ENCODE data around the gene PHLPP1.
"Not testable (repeated sequence)": the region's sequence is repeated elsewhere in the genome, so short reads cannot be mapped to it uniquely, and the experiment has no call there.

PHLPP1 gene

DNA sequence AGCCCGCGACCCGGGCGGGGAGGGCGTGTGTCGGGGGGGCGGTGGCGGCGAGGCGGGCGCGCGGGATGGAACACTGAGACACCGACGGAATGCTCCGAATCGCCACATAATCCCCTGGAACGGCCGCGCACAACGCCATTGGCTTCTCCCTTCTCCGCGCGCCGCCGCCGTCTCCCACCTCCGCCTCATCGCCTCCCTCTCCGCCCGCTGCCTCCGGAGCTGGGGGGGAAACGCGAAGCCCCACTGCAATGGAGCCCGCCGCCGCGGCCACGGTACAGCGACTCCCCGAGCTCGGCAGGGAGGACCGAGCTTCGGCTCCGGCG lies at the start of gene PHLPP1:
TSS of gene PHLPP1 (plus strand) at position 106 of the 323 bp plus-strand sequence. CDS start at position 249, 143 bp downstream.
- no peak for DNase-seq

DNA sequence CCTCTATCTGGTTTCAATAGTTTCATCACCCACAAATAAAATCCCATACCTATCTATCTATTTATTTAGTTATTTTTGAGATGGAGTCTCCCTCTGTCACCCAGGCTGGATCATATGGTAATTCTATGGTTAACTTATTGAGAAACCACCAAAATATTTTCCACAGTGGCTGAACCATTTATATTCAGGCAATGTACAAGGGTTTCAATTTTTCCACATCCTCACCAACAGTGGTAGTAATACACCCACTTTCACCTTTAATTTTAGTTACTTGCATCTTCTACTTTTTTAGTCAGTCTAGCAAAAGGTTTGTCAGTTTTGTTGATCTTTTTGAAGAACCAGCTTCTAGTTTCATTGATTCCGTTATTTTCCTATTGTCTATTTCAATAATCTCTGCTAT lies 46.1 kb upstream of the PHLPP1 start:
- DNase-seq, result no peak

DNA sequence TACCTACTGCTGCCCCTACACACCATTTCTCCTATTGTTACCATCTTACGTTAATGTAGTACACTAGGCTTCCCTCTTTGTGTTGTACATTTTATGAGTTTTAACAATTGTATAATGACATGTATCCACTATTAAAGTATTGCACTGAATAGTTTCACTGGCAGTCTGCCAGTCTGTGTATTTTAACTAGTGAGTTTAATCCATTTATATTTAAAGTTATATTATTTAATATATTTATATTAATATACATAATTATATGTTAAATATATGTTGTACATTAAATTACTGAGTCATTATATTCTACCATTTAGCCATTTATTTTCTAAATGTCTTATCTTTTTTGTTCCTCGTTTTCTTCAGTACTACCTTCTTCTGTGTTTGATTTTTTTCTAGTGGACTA lies 44.8 kb upstream of the PHLPP1 start:
- no peak for DNase-seq

DNA sequence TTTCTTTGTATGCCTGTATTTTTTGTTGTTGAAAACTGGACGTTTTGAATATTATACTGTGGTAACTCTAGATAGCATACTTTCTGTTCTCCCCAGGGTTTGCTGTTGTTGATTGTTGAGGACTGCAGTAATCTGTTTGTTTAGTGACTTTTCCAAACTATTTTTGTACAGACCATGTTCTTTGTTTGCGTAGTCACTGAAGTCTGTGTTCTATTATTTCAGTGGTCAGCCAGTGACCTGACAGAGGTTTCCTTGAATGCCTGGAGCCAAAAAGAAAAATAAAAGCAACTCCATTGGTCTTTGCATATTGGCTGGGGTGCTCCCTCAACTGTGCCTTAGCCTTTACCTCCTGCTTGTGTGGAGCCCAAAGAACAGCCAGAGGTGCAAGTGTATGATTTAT lies 42.7 kb upstream of the PHLPP1 start:
- DNase-seq, result no peak

- no peak for DNase-seq
Measured at GRCh38 chr18:62678847-62679485, 36.4 kb upstream of the PHLPP1 start.

DNA sequence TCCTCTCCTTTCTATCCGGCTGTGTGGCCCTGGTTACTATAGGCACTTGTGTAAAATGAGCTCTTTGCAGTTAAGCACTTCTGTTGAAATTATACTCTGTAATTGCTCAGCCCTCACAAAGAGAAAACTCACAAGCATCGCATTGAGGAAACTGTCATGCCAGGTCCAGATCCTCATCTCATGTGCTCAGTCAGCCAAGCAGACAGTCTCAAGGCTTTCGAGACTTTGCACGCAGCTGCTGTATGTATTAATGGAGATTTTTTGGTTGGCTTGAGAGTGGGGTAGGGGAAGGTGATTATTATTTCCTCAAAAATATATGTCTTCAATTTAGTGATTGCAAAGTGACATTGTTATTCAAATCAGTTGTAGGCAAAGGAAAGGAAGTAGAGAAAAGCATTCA lies 33.0 kb upstream of the PHLPP1 start:
- DNase-seq, result no peak

DNA sequence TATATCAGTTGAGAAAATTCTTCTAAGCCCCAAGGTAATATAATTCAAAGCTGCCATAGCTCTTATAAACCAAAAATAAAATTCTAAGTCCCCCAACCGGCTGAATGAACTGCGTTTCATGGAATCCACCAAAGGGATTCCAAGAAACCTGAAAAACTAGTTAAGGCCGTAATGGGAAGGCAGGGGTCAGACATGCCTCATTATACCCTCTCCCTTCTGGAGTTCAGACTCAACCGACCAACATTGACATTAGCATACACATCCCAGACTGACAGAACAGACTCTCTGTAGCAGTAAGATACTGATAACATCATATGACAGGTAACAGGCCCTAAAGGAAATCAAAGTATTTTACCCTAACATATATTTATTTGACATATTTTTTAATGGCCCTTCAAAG lies 31.4 kb upstream of the PHLPP1 start:
- DNase-seq, result no peak

DNA sequence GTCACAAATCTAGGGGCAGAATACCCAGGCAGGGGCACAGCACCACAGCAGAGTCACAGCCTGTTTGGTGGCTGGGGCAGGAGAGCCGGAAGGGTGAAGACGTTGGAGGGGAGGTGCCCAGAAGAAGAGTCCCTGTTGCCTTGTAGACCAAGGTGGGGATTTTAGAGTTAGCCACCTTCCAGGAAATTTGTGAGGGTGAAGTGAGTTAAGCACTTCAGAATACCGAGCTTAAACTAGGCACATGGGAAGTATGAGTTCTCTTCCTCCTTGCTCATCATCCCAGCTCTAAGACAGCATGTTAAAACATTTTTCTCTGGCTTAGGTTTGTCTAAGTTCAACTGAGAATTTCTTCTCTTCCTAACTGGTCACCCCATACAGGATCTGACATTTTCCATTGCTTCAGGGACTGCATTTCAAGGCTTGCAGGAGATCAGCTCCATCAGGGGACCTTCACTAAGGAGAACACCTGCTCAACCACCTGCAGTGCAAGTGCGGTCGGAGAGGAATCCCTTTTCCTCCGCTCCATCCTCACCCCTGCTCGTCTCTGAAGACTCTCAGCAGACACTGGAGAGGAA lies 26.5 kb upstream of the PHLPP1 start:
- no peak for DNase-seq

DNA sequence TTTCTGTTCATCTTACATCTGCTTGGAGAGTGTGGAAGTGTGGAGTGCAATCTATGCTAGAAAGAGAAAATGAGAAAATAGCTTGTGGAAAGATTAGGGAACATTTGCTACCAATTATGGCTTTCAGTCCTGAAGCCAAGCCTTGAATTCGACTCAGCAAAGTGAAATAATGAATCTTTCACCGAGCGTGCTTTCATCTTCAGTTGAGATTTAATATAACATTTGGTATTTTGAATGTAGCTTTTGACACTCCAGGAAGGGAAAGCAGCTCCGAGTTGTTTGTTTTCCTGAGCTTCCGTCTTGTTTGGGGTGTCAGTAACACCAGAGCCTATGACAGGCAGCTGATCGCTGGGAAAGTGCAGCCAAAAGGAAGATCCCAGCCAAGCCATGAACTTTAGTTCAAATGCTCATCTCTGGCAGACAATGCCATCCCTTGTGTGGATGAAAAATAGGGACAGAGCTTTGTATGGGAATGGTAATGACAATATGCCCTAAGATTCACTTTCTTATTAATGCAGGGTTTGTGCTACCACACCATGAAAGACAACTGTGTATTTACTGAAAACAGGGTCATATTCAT lies 25.0 kb upstream of the PHLPP1 start:
- DNase-seq, result no peak

- DNase-seq, result no peak
Measured at GRCh38 chr18:62693659-62694058, 21.7 kb upstream of the PHLPP1 start.

GRCh38 chr18:62697636-62698035 lies 17.7 kb upstream of the PHLPP1 start:
- DNase-seq, result no peak

GRCh38 chr18:62702259-62702658 lies 13.1 kb upstream of the PHLPP1 start:
- no peak for DNase-seq

- not testable (repeated sequence) for DNase-seq
Measured at GRCh38 chr18:62706879-62707278, 8.5 kb upstream of the PHLPP1 start.

GRCh38 chr18:62709908-62710307 lies 5.4 kb upstream of the PHLPP1 start:
- not testable (repeated sequence) for DNase-seq

DNA sequence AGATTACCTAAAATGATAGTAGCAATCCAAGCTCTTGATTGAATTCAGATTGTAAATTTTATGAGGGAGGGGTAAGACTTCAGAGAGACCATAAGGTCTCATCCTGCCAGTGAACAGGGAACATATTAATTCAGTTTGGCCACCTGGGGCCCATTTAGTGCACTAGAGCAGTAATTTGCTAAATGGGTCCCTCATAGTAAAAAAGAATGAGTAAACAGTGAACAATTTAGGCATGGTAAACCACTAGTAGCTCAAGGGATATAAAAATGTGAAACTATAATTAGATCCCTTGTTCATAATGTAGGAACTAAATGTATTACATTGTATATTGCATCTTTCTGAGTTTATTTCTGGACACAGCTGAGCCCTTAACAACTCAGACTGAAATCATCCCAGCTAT lies 4.9 kb upstream of the PHLPP1 start:
- no peak for DNase-seq

- no peak for DNase-seq
Measured at GRCh38 chr18:62711781-62712180, 3.6 kb upstream of the PHLPP1 start.

- no peak for DNase-seq
Measured at GRCh38 chr18:62713651-62714247, 1.6 kb upstream of the PHLPP1 start.

DNA sequence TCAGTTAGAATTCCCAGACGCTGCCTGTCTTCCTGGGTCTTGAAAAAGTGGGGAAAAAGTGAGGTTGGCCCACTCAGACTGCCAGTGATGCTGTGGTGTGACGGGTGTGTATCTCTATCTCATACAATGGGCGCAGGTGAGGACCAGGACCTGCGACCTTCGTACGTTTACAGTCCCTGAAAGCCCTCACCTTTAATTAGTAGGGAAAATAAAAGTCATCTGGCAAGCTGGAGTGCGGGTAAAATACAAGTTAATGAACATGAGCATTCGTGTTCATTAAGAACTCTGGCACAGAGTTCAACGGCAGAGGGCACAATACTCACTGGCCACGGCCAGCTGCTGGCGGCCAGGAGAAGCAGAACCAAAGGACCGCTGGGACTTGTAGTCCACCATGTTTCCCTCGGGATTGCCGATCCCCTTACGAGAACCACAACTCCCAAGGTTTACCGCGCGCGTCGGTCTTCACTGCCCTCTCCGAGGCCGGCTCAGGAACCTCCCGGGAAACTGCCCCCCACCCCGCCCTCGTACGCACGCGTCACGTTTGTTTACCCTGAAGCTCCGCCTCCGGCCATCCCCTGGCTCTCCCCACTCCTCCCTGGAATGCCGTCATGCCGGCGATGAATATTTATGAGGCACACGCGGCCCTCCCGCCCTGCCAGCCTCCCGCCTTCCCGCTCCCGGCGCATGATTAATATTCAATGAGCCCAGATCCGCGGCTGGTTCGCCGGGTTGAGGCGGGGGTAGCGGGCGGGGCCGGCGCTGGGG lies 488 bp upstream of the PHLPP1 start:
- peak; percentile 94 for DNase-seq

DNA sequence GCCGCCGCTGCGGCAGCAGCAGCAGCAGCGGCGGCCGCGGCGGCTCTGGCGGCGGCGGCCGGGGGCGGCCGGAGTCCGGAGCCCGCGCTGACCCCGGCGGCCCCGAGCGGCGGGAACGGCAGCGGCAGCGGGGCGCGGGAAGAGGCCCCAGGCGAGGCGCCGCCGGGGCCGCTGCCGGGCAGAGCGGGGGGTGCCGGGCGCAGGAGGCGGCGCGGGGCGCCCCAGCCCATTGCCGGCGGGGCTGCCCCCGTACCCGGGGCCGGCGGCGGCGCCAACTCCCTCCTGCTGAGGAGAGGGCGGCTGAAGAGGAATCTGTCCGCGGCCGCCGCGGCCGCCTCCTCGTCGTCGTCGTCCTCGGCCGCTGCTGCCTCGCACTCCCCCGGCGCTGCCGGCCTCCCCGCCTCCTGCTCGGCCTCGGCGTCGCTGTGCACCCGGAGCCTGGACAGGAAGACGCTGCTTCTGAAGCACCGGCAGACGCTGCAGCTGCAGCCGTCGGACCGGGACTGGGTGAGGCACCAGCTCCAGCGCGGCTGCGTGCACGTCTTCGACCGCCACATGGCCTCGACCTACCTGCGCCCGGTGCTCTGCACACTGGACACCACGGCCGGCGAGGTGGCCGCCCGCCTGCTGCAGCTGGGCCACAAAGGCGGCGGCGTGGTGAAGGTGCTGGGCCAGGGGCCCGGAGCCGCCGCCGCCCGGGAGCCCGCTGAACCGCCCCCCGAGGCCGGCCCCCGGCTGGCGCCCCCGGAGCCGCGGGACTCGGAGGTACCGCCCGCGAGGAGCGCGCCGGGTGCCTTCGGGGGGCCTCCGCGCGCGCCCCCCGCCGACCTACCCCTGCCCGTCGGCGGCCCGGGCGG lies 646 bp downstream of the PHLPP1 start:
- DNase-seq, result peak; percentile 49 to 63

GRCh38 chr18:62716619-62717168 lies 1.4 kb downstream of the PHLPP1 start:
- DNase-seq, result peak; percentile 39 to 41

GRCh38 chr18:62717169-62717924 lies 2.0 kb downstream of the PHLPP1 start:
- peak in 1 of 2 donors; percentile 47 for DNase-seq

Measured in stimulated activated CD4-positive, alpha-beta T cell treated with anti-CD3 and anti-CD28 coated beads, Interleukin-2, amount 100 ng/mL, for 24 hours (primary cell).